GM12892 (cell line): ENCODE measurements around the gene ABCC9.

Experiments
- POLR2A ChIP-seq: IDR thresholded peaks from 2 replicates; pipeline ENCODE4 v1.6.1; 2011; ENCODE audit warnings: low read depth, low read length, control low read depth
- POLR2AphosphoS5 ChIP-seq: IDR thresholded peaks from 2 replicates; pipeline ENCODE4 v1.6.1; 2011; ENCODE audit warnings: low read depth, low read length, control low read depth
- TAF1 ChIP-seq: IDR thresholded peaks from 2 replicates; pipeline ENCODE4 v1.6.1; 2011; ENCODE audit warnings: low read depth, mild to moderate bottlenecking, control low read depth, low read length, borderline replicate concordance

- TF ChIP-seq POLR2A (no peak), POLR2AphosphoS5 (no peak), TAF1 (no peak)
Observed at GRCh38 chr12:21860534-21860933, 80.7 kb downstream of the ABCC9 start.
